Measurements from ENCODE around the gene AGTRAP.
A peak's percentile ranks its signal among the peaks of the same experiment; 100 is the strongest.

Gene AGTRAP

GRCh38 chr1:11706292-11706691, 29.6 kb upstream of the AGTRAP start:
- no peak for DNase-seq

- peak; percentile 90 for DNase-seq
Observed at GRCh38 chr1:11707621-11708276, 28.2 kb upstream of the AGTRAP start.

- DNase-seq: no peak
Observed at GRCh38 chr1:11708554-11709350, 27.2 kb upstream of the AGTRAP start.

- no peak for DNase-seq
Observed at GRCh38 chr1:11711490-11711889, 24.4 kb upstream of the AGTRAP start.

- no peak for DNase-seq
Observed at GRCh38 chr1:11712285-11712684, 23.7 kb upstream of the AGTRAP start.

GRCh38 chr1:11713095-11713494, 22.8 kb upstream of the AGTRAP start:
- no peak for DNase-seq

GRCh38 chr1:11714831-11715575, 20.9 kb upstream of the AGTRAP start:
- DNase-seq: no peak

- peak; percentile 78 for DNase-seq
Observed at GRCh38 chr1:11719313-11720032, 16.5 kb upstream of the AGTRAP start.

GRCh38 chr1:11720033-11720376, 15.9 kb upstream of the AGTRAP start:
- no peak for DNase-seq

- DNase-seq: no peak
Observed at GRCh38 chr1:11720525-11720924, 15.4 kb upstream of the AGTRAP start.

- no peak for DNase-seq
Observed at GRCh38 chr1:11721311-11721710, 14.6 kb upstream of the AGTRAP start.

- DNase-seq: no peak
Observed at GRCh38 chr1:11722538-11722937, 13.4 kb upstream of the AGTRAP start.

GRCh38 chr1:11725616-11726015, 10.3 kb upstream of the AGTRAP start:
- peak; percentile 72 for DNase-seq

- no peak for DNase-seq
Observed at GRCh38 chr1:11727119-11727518, 8.8 kb upstream of the AGTRAP start.

- DNase-seq: peak; percentile 63
Observed at GRCh38 chr1:11728126-11728806, 7.7 kb upstream of the AGTRAP start.

- DNase-seq: no peak
Observed at GRCh38 chr1:11729155-11729497, 6.8 kb upstream of the AGTRAP start.

GRCh38 chr1:11729498-11730428, 6.2 kb upstream of the AGTRAP start:
- DNase-seq: peak; percentile 49

- DNase-seq: no peak
Observed at GRCh38 chr1:11730429-11730891, 5.5 kb upstream of the AGTRAP start.

- DNase-seq: no peak
Observed at GRCh38 chr1:11731691-11732283, 4.1 kb upstream of the AGTRAP start.

GRCh38 chr1:11733306-11733705, 2.6 kb upstream of the AGTRAP start:
- DNase-seq: no peak

- DNase-seq: no peak
Observed at GRCh38 chr1:11735531-11735853, 444 bp upstream of the AGTRAP start.

All from NCI-H69 (cell line).